ENCODE results near the gene LRPAP1.
A peak's percentile ranks its signal among the peaks of the same experiment; 100 is the strongest.

The LRPAP1 gene

GRCh38 chr4:3485011-3485791, 47.0 kb downstream of the LRPAP1 start:
- no peak for DNase-seq (ENCODE audit: low read depth)

GRCh38 chr4:3484057-3484973, 47.9 kb downstream of the LRPAP1 start:
- DNase-seq (ENCODE audit: low read depth) = peak; percentile 8

GRCh38 chr4:3483471-3483921, 48.7 kb downstream of the LRPAP1 start:
- DNase-seq (ENCODE audit: low read depth) = peak; percentile 19

GRCh38 chr4:3482707-3483106, 49.5 kb downstream of the LRPAP1 start:
- DNase-seq (ENCODE audit: low read depth) = no peak

GRCh38 chr4:3481783-3482393, 50.3 kb downstream of the LRPAP1 start:
- DNase-seq (ENCODE audit: low read depth) = no peak

- no peak for DNase-seq (ENCODE audit: low read depth)
These were observed 51.1 kb downstream of the LRPAP1 start for GRCh38 chr4:3481113-3481531.

GRCh38 chr4:3480528-3481112, 51.6 kb downstream of the LRPAP1 start:
- DNase-seq (ENCODE audit: low read depth) = peak; percentile 58

- DNase-seq (ENCODE audit: low read depth) = no peak
These were observed 52.7 kb downstream of the LRPAP1 start for GRCh38 chr4:3479358-3480101.

- no peak for DNase-seq (ENCODE audit: low read depth)
These were observed 53.5 kb downstream of the LRPAP1 start for GRCh38 chr4:3478446-3479357.

- DNase-seq (ENCODE audit: low read depth) = no peak
These were observed 54.3 kb downstream of the LRPAP1 start for GRCh38 chr4:3477750-3478430.

GRCh38 chr4:3476936-3477749, 55.1 kb downstream of the LRPAP1 start:
- no peak for DNase-seq (ENCODE audit: low read depth)

GRCh38 chr4:3476341-3476747, 55.9 kb downstream of the LRPAP1 start:
- no peak for DNase-seq (ENCODE audit: low read depth)

GRCh38 chr4:3475713-3476260, 56.4 kb downstream of the LRPAP1 start:
- DNase-seq (ENCODE audit: low read depth) = no peak

GRCh38 chr4:3475041-3475712, 57.0 kb downstream of the LRPAP1 start:
- no peak for DNase-seq (ENCODE audit: low read depth)

- DNase-seq (ENCODE audit: low read depth) = no peak
These were observed 58.0 kb downstream of the LRPAP1 start for GRCh38 chr4:3473996-3474765.

- DNase-seq (ENCODE audit: low read depth) = no peak
These were observed 58.9 kb downstream of the LRPAP1 start for GRCh38 chr4:3473181-3473950.

All from fibroblast of gingiva (primary cell).